Measurements from ENCODE around the gene LPP.

- TF ChIP-seq TAF1 (IDR thresholded peaks at IDR 0.05; ENCODE audit: borderline replicate concordance, low read depth, low read length), result no peak
- no peak for TF ChIP-seq POLR2A (IDR thresholded peaks at IDR 0.05; ENCODE audit: low read depth, low read length)
These were observed 673.1 kb downstream of the LPP start for GRCh38 chr3:188827103-188827502.
